Activated CD4-positive, CD25-positive, alpha-beta regulatory T cell treated with anti-CD3 and anti-CD28 coated beads, Interleukin-2, amount 50 U/mL, for 24 hours (primary cell): ENCODE measurements around the gene DDN.

Source experiments
- ATAC-seq, 2 donors: fragments of 150-1000 bp; cut with Tn5 transposase; one replicate each; pipeline ENCODE4 v1.10.0; 2021; ENCODE audit warnings: mild to moderate bottlenecking in 1 of 2, moderate library complexity in 1 of 2

The DDN gene

DNA sequence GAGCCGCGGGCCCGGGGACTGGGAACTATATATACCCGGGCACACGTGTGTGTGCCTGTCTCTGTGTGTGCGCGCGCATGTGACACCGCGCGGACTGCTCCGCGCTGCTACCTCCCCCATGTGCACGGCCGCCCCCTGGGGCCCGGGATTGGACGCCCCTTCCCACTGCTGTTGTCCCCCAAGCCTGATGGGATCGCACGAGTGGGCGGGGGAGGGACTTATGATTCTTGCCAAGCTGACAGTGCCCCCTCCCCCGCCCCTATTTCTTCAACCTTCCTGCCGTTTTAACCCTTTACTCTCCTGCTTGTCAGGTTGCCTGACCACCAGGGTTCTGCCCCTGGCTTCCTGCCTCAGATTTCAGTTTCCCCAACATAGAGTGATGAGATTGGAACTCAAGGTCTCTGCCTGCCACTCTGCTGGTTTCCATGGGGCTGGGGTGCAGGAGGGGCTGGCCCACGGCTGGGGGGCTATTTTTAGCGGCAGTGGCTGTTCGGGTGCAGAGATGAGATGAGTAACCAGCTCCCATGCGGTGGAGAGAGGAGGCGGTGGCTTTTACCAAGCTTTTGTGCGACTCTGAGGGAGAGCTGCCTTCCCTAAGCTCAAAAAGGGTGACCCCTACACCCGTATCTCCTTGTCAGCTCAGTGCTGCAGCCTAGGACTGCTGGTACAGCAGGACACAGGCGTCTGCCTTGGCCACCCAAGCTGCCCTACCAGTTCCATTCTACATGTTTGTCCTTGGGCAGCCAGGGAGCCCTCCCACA lies at the start of gene DDN:
Gene DDN, minus strand, starts transcription at position 5 of the 761 bp plus-strand sequence. CDS start 88 bp downstream, outside the sequence.
- peak; percentile 57 to 59 for ATAC-seq

DNA sequence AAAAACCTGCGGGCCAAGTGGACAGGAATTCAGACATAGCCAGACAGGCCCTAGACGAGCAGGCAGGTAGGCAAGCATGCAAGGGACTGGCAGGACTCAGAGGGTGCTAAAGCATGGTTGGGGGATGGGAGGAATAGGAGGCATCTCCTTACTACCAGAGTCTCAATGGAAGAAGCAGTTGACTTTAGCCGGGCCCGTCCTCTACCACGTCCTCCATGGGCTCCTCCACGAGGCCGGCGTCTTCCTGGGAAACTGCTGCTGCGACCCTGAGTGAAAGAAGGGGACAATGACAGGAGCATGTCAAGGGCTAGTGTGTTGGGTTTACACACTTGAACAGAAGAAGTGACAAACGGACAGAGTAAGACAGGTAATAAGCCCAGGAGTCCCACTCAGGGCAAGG lies 49.8 kb upstream of the DDN start:
- no peak for ATAC-seq

- ATAC-seq: no peak
These were observed 47.1 kb upstream of the DDN start for GRCh38 chr12:49046129-49046895.

DNA sequence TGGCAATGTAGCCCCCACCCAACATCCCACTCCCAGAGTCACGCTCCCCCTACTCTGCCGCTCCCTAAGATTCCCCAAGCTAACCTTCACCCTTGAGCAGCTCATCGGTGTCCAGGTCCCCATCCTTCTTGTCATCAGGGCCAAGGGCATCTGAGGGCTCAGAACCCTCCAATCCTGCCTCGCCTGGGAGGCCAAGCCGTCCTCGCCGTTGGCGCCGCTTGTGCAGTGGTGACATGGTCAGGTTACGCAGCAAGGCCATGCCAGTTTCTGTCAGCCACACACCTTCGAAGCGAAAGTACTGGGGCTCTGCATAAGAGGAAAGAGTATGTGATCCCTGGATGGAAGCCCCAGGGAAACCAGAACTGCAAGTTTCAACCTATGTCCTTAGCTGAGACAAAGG lies 45.5 kb upstream of the DDN start:
- no peak for ATAC-seq

DNA sequence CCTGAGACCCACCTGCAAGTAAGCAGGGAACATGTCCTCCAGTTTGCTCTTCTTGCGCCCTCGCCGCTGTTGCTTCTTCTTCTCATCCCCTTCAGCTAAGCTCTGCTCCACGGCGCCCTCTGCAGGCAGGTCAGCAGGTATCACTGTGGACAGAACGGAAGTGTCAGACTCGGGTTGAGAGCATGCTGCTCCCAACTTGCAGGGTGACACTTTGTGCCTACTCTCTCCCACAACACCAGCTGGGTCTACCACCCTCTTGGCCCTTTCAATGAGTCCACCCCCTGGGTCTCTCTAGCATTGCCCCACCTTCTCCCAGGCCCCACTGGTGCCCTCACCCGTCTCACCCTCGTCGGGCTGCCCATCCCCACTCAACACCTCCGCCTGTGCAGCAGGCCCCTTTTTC lies 44.7 kb upstream of the DDN start:
- peak; percentile 78 to 83 for ATAC-seq

DNA sequence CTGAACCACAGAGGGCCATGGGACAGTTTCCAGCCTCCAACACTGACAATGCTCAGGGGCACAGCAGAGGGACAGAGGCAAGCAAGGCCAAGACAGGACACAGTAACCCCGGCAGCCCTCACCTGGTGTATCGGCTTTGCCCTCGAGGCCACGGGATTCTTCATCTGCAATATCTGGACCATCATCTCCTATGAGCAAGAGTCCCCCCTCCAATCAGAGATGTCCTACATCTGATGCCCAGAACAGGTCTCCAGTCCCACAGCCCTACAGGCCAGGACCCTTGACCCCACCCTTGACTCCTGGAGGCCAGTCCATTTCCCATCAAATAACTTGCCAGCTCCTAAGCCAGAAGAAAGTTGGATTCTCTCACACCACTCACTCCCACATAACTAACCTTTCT lies 44.1 kb upstream of the DDN start:
- ATAC-seq: no peak

DNA sequence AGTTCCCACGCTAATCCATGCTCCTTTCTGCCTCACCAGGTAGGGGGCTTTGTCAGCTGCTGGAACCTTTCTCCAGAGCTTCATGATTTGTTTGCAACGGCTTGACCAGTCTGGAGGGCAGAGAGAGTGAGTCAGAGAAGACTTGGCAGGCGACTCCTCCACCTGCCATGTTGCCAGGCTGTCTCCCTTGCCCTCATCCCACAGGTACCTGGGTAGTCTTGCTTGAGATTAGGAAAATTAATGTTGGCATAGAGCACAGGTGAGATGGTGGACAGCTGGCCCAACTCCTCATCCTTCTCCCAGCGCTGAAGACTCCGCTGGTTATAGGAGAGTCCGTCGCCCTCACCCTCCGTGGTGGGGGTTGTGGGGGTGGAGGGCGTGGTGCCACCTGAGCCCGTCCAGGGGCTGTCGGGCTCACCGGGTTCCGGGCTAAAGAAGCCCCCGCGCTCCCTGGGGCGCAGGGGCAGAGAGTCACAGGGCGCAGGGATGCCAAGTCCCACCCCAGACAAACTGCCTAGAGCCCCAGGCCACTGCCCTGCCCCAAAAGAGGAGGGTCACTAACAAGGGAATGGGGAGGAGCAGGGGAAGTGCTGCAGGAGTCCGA lies 42.8 kb upstream of the DDN start:
- no peak for ATAC-seq

- no peak for ATAC-seq
These were observed 42.1 kb upstream of the DDN start for GRCh38 chr12:49041036-49041880.

DNA sequence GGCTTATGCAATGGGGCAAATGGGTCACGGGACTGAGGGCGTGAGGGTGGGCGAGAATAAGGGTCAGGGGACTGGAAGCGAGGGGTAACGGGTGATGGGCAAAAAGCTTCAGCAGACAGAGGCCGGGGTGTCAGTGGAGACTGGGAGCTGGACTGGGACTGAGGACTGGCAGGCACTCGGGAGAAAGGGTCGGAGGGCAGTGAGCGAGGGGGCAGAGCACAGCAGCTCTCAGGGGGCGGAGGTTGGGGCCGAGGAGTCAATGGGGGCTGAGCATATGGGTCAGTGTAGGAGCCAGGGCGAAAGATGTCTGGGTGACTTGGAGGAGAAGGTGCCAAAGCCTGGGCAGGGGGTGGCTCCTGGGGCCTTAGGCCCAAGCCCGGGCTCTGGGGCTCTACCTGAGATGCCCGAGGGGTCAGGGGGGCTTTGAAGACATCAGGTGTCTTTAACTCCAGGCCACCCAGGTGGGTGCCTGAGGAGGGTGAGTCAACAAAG lies 41.2 kb upstream of the DDN start:
- no peak for ATAC-seq

DNA sequence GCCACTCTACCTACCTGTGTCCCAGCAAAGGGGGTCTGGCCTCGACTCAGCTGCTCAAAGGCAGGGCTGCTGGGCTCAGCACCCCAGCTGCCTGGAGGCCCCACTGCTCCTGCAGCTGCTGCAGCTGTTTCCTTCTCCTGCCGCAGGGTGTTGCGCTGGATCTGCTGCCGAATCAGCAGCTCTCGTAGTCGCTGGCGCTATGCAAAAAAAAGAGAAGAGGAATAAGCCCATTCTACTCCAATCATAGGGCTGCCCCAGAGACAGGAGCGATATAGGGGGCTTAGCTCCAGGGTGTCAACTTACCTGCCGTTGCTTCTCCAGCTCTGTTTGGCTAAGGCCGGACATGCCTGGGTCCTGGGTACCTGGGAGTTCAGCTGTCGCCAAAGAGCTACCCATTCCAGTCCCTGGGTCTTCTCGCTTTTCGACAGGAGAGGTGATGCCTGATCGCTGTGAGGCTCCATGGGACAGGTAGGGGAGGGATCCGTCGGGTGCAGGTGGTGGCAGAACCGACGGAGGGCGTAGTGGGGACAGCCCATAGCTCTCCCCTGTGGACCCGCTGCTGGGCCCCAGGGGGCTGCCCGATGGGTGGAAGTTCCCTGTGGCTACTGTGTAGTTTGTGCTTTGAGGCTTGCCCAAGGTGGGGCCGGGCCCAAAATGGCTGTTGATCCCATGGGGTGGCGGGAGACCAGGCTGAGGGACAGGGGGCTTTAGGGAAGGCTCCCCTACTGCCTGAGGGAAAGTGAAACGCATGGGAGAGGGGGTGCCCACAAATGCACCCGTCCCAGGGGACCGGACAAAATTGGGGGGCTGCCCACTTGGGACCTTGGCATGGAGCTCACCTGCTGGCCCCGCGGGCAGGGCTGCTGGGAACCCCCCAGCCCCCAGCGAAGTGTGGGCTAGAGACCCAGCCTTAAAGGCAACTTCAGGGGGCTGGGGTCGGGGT lies 40.5 kb upstream of the DDN start:
- ATAC-seq: no peak

GRCh38 chr12:49038291-49038955 lies 39.2 kb upstream of the DDN start:
- ATAC-seq: no peak

DNA sequence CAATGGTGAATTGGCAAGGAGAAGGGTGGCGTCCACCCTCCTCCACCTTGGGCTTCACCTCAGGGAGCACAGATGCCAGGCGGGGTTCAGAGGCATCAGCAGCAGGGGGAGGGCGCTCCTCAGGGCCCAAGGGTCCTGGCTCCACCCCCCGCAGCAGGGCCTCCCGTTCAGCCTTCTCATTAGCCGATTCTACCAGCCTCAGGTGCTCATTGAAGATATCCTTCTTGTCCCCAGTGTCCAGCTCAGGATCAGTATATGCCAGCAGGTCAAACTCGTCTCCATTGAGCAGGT lies 38.7 kb upstream of the DDN start:
- ATAC-seq: no peak

DNA sequence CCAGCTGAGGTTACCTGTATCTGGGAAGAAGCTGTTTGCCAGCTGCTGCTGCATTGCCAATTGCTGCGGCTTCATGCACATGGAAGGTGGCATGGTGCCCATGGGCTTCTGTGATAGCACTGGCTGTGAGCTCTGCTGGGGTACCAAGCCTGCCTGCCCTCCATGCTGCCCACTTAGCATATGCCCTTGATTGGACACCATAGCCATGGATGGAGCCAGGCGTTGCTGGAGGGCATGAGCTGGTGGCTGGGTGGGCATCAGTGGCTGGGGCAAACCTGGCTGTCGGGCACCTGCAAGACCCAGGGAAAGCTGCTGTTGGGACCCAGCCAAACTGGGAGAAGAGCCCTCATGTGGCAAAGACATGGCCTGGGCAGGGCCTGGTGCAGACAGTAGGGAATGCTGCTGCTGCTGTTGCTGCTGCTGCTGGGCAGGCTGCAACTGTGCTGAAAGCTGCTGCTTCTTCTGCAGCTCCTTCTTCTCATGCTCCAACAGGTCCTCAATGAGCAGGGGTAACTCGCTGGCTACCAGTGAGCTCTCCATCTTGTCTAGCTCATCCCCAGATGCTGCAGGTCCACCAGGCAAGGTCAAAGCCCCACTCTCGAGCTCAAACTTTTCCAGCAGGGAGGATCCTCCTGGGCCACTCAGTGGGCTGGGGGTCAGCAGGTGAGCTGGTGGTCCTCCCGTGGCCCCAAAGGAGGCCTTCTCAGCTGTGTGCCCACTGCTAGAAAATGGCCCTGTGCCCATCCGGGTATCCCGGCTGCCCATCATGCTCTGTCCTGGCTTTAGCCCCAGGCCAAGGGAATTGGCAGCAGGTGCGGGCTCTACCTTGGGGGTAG lies 38.2 kb upstream of the DDN start:
- ATAC-seq: no peak

DNA sequence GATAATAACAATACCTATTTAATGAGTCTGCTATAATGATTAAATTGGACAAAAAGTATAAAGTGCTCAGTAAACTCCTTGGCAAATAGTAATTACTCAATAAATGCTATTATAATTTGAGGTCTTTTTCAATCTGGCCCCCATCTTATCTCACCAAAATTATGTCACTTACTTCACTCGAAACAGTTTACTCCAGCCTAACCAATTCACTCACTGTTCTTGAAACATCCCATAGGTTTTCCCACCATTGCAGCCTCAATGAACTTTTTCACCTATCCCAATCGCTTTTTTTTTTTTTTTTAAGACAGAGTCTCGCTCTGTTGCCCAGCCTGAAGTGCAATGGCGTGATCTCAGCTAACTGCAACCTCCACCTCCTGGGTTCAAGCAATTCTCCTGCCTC lies 36.9 kb upstream of the DDN start:
- ATAC-seq: no peak

DNA sequence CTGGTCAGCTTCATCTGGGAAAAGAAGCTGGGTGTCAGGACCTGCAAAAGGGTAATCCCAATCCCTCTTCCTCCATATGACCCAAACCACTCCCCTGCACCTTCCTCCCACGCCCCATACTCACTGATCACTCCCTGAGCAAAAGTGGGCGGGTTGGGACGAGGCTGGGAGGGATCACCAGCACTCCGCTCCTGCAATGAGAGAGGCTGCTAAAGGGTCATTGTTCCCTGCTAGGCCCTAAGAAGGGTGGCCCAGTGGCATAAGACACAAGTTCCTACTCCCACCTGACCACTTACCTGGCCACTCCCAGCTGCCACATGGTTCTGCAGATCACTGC lies 35.1 kb upstream of the DDN start:
- ATAC-seq: no peak

- no peak for ATAC-seq
These were observed 34.6 kb upstream of the DDN start for GRCh38 chr12:49033611-49034285.

- no peak for ATAC-seq
These were observed 33.7 kb upstream of the DDN start for GRCh38 chr12:49032679-49033447.

- ATAC-seq: no peak
These were observed 33.1 kb upstream of the DDN start for GRCh38 chr12:49032276-49032675.

DNA sequence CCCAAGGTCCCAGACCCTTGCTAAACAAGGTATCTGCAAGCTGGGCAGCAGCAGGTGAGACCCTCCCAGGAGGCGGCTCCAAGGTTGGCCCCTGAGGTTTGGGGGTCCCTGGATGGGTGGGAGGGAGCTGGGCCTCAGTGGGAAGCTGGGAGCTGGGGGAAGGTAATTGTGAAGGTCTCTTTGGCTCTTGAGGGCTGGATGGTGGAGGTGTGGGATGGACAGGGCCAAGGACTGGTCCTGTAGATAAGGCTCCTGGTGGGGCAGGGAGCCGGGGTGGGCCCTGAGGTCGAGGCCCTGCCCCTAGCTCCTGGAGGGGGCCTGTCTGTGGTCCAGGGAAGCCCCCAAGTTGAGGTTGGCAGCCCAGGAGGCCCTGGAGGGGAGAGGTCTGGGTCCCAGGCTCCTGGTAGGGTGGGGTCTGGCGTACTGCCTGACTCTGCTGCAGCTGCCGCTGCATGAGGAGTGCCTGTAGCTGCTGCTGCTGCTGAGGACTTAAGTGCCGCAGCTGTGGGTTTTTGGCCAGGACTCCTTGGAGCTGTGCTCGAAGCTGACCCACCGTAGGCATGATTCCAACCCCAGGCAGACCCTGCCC lies 32.5 kb upstream of the DDN start:
- ATAC-seq: no peak
